Endothelial cell (in vitro differentiated cells): Measurements from ENCODE around the gene RCN2. TPM values are rescaled to one million over a fixed set of nuclear protein-coding genes. Genes with fewer than 3 reads are reported as not detected.
"Not testable (repeated sequence)": the region's sequence is repeated elsewhere in the genome, so short reads cannot be mapped to it uniquely, and the experiment has no call there.

Experiments
- DNase-seq: peaks from one replicate; pipeline ENCODE4 v3.0.0; 2021; ENCODE audit warnings: low spot score
- H3K27ac Mint-ChIP-seq: one replicate; pipeline ENCODE4 v1.8.0; 2021; ENCODE audit warnings: mixed read lengths, inconsistent platforms; ENCODE audit not compliant: unreplicated experiment
- H3K27me3 Mint-ChIP-seq: one replicate; pipeline ENCODE4 v1.8.0; 2021; ENCODE audit warnings: mild to moderate bottlenecking, moderate library complexity, mixed read lengths, inconsistent platforms; ENCODE audit not compliant: unreplicated experiment
- H3K36me3 Mint-ChIP-seq: one replicate; pipeline ENCODE4 v1.8.0; 2021; ENCODE audit warnings: mild to moderate bottlenecking, low read depth, mixed read lengths, inconsistent platforms; ENCODE audit not compliant: unreplicated experiment
- H3K4me1 Mint-ChIP-seq: one replicate; pipeline ENCODE4 v1.8.0; 2021; ENCODE audit warnings: mild to moderate bottlenecking, mixed read lengths, inconsistent platforms; ENCODE audit not compliant: unreplicated experiment
- H3K4me3 Mint-ChIP-seq: one replicate; pipeline ENCODE4 v1.8.0; 2021; ENCODE audit warnings: mild to moderate bottlenecking, mixed read lengths, inconsistent platforms; ENCODE audit not compliant: unreplicated experiment
- H3K9me3 Mint-ChIP-seq: one replicate; pipeline ENCODE4 v1.8.0; 2021; ENCODE audit warnings: mixed read lengths, inconsistent platforms; ENCODE audit not compliant: unreplicated experiment
- long read RNA-seq: library from polyadenylated mRNA; unstranded; transcript quantifications from one replicate; pipeline ENCODE4 v2.0.0, GENCODE V29; 2020; ENCODE audit not compliant: unreplicated experiment
- total RNA-seq: library from RNA; stranded (reverse); fragmentation: NEBNext Ultra II Directional; extraction: Animal tissue kit (Norgen Biotek cat#: 25700); gene quantifications from one replicate; pipeline ENCODE4 v1.2.1, GENCODE V29; 2021; ENCODE audit not compliant: unreplicated experiment
- TF ChIP-seq, protein P1 (sequence below): fragments of 200-600 bp; sonication (generic); IDR thresholded peaks from one replicate; pipeline ENCODE4 v1.5.0; 2021; ENCODE audit warnings: antibody characterized with exemption; ENCODE audit not compliant: unreplicated experiment

The RCN2 gene, protein sequence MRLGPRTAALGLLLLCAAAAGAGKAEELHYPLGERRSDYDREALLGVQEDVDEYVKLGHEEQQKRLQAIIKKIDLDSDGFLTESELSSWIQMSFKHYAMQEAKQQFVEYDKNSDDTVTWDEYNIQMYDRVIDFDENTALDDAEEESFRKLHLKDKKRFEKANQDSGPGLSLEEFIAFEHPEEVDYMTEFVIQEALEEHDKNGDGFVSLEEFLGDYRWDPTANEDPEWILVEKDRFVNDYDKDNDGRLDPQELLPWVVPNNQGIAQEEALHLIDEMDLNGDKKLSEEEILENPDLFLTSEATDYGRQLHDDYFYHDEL
- 76.1 TPM for total RNA-seq
- long read RNA-seq, full-length matches to known transcripts, result 177 of 183 reads
- long read RNA-seq, partial matches to known transcripts, result 1 of 183 reads
- long read RNA-seq, other reads (novel, unspliced or antisense), result 5 of 183 reads

DNA sequence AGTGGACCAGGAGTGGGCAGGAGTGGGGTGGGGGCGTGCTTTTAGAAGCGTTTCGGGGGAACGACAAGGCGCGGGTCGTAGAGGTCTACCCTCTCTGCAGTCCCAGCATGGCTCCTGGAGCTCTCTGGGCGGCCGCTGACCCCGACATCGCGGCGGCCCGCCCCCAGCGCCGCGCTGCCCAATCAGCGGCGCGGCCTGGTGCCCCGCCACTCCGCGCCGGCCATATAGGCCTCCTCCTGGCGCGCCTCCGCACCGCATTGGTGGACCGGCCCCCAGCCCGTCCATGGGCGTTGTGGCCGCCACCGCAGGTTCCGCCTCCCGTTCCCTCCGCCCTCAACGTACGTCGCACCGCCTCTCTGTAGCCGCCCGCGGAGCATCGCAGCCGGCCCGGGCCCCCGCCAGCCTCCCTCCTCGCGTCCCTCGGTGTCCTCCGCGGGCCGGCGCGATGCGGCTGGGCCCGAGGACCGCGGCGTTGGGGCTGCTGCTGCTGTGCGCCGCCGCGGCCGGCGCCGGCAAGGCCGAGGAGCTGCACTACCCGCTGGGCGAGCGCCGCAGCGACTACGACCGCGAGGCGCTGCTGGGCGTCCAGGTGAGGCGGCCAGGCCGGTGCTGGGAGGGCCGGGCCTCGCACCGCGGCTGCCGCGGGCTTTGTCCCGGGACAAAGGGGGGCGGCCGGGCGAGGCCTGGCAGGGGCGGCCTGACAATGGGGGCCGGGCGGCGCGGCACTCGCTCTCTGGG is at the start of gene RCN2:
Gene RCN2, plus strand, starts transcription at position 353 of the 738 bp plus-strand sequence. Its CDS starts 93 bp downstream, at position 446.
- DNase-seq, result peak; percentile 92
- H3K36me3 Mint-ChIP-seq, result peaks cover 8% of the 10 kb centered on the region
- no peaks in the 10 kb centered on the region for H3K9me3 Mint-ChIP-seq
- H3K27me3 Mint-ChIP-seq, result peaks cover 1% of the 10 kb centered on the region
- H3K27ac Mint-ChIP-seq, result peak within 1 kb of the TSS; percentile 33
- TF ChIP-seq, protein P1, sequence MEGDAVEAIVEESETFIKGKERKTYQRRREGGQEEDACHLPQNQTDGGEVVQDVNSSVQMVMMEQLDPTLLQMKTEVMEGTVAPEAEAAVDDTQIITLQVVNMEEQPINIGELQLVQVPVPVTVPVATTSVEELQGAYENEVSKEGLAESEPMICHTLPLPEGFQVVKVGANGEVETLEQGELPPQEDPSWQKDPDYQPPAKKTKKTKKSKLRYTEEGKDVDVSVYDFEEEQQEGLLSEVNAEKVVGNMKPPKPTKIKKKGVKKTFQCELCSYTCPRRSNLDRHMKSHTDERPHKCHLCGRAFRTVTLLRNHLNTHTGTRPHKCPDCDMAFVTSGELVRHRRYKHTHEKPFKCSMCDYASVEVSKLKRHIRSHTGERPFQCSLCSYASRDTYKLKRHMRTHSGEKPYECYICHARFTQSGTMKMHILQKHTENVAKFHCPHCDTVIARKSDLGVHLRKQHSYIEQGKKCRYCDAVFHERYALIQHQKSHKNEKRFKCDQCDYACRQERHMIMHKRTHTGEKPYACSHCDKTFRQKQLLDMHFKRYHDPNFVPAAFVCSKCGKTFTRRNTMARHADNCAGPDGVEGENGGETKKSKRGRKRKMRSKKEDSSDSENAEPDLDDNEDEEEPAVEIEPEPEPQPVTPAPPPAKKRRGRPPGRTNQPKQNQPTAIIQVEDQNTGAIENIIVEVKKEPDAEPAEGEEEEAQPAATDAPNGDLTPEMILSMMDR, result no peak
- H3K4me3 Mint-ChIP-seq, result peak within 1 kb of the TSS; percentile 95
- H3K4me1 Mint-ChIP-seq, result peaks cover 15% of the 10 kb centered on the region

DNA sequence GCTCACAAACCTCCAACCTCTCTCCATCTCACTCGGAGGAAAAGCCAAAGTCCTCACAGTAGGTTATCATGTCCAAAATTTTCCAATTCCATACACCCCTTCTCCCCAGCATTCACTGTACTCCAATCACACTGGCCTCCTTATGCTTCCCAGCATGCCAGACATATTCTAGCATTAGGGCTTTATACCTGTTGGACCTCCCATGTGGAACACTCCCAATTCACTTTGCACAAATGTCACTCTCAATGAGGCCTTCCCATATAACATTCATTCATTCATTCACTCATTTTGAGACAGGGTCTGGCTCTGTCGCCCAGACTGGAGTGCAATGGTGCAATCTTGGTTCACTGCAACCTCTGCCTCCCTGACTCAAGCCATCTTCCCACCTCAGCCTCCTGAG is 46.3 kb upstream of the RCN2 start:
- no peaks in the 10 kb centered on the region for H3K4me1 Mint-ChIP-seq
- H3K4me3 Mint-ChIP-seq, result no peak overlapping the region
- no peak for DNase-seq
- H3K36me3 Mint-ChIP-seq, result peaks cover 4% of the 10 kb centered on the region
- H3K27ac Mint-ChIP-seq, result no peak overlapping the region
- H3K9me3 Mint-ChIP-seq, result no peaks in the 10 kb centered on the region
- peaks cover 2% of the 10 kb centered on the region for H3K27me3 Mint-ChIP-seq
- TF ChIP-seq, protein P1, result no peak

DNA sequence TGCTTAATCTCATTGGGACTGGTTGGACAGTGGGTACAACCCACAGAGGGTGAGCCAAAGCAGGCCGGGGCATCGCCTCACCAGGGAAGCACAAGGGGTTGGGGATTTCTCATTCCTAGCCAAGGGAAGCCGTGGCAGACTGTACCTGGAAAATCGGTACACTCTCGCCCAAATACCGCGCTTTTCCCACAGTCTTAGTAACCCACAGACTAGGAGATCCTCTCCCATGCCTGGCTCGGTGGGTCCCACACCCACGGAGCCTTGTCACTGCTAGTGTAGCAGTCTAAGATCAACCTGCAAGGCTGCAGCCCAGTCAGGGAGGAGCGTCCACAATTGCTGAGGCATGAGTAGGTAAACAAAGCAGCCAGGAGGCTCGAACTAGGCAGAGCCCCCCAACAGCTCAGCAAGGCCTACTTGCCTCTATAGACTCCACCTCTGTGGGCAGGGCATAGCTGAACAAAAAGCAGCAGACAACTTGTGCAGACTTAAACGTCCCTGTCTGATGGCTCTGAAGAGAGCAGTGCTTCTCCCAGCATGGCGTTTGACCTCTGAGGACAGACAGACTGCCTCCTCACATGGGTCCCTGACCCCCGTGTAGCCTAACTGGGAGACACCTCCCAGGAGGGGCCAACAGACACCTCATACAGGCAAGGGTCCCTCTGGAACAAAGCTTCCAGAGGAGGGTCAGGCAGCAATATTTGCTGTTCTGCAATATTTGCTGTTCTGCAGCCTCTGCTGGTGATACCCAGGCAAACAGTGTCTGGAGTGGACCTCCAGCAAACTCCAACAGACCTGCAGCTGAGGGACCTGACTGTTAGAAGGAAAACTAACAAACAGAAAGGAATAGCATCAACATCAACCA is 44.0 kb upstream of the RCN2 start:
- H3K4me3 Mint-ChIP-seq, H3K9me3 Mint-ChIP-seq, H3K27me3 Mint-ChIP-seq, H3K36me3 Mint-ChIP-seq, H3K27ac Mint-ChIP-seq, DNase-seq, H3K4me1 Mint-ChIP-seq: not testable (repeated sequence)

DNA sequence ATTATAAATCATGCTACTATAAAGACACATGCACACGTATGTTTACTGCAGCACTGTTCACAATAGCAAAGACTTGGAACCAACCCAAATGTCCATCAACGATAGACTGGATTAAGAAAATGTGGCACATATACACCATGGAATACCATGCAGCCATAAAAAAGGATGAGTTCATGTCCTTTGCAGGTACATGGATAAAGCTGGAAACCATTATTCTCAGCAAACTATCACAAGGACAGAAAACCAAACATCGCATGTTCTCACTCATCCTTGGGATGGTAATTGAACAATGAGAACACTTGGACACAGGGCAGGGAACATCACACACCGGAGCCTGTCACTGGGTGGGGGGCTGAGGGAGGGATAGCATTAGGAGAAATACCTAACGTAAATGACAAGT is 38.7 kb upstream of the RCN2 start:
- H3K27me3 Mint-ChIP-seq, H3K4me1 Mint-ChIP-seq, H3K36me3 Mint-ChIP-seq, H3K4me3 Mint-ChIP-seq, H3K27ac Mint-ChIP-seq, H3K9me3 Mint-ChIP-seq, DNase-seq: not testable (repeated sequence)

DNA sequence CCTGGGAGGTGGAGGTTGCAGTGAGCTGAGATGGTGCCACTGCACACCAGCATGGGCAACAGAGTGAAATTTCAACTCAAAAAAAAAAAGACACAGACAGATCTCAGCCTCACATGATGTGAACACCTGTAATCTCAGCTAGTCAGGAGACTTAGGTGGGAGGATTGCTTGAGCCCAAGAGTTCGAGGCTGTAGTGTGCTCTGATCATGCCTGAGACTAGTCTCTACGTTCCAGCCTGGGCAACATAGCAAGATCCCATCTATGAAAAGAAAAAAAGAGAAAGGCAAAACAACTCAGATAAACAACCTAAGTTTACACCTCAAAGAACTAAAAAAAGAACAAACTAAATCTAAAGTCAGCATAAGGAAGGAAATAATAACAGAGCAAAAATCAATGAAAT is 37.4 kb upstream of the RCN2 start:
- Mint-ChIP-seq H3K36me3 (peaks cover 6% of the 10 kb centered on the region), H3K9me3 (no peaks in the 10 kb centered on the region), H3K27me3 (peaks cover 2% of the 10 kb centered on the region), H3K4me3 (no peak overlapping the region), H3K4me1 (no peaks in the 10 kb centered on the region), H3K27ac (no peak overlapping the region)
- no peak for DNase-seq
- TF ChIP-seq, protein P1, result no peak
